Retinal pigment epithelial cell (primary cell): ENCODE measurements around the gene VOPP1.

Experiments
- DNase-seq: peaks from one replicate; pipeline ENCODE4 v3.0.0-alpha.2; 2010; ENCODE audit warnings: low read depth
- H3K4me3 ChIP-seq: 2 replicates; pipeline ENCODE4 v1.5.1; 2011; ENCODE audit warnings: mild to moderate bottlenecking, low read length, control low read depth, moderate library complexity
- CTCF ChIP-seq: conservative IDR thresholded peaks from 2 replicates; pipeline ENCODE4 v1.5.1; 2011; ENCODE audit warnings: low read depth, low read length, control low read depth, inconsistent platforms

VOPP1 gene

GRCh38 chr7:55500117-55500756 lies 72.1 kb downstream of the VOPP1 start:
- DNase-seq = no peak
- H3K4me3 ChIP-seq = no peak overlapping the region
- TF ChIP-seq CTCF = no peak

- H3K4me3 ChIP-seq = no peak overlapping the region
- no peak for DNase-seq
- TF ChIP-seq CTCF = no peak
Observed at GRCh38 chr7:55499591-55499990, 72.7 kb downstream of the VOPP1 start.

- DNase-seq = no peak
Observed at GRCh38 chr7:55498770-55499169, 73.5 kb downstream of the VOPP1 start.

GRCh38 chr7:55498142-55498541 lies 74.2 kb downstream of the VOPP1 start:
- no peak for DNase-seq
- TF ChIP-seq CTCF = no peak
- no peak overlapping the region for H3K4me3 ChIP-seq

More at GRCh38 chr7:55498770-55499169, 73.5 kb downstream of the VOPP1 start:
- H3K4me3 ChIP-seq = no peak overlapping the region
- TF ChIP-seq CTCF = no peak

GRCh38 chr7:55497521-55497920 lies 74.8 kb downstream of the VOPP1 start:
- DNase-seq = no peak
- no peak for TF ChIP-seq CTCF

GRCh38 chr7:55496906-55497305 lies 75.4 kb downstream of the VOPP1 start:
- no peak overlapping the region for H3K4me3 ChIP-seq
- no peak for DNase-seq
- TF ChIP-seq CTCF = no peak

More at GRCh38 chr7:55497521-55497920, 74.8 kb downstream of the VOPP1 start:
- H3K4me3 ChIP-seq = no peak overlapping the region

- H3K4me3 ChIP-seq = no peak overlapping the region
- no peak for TF ChIP-seq CTCF
- no peak for DNase-seq
Observed at GRCh38 chr7:55494951-55495350, 77.4 kb downstream of the VOPP1 start.
